K562 (cell line): ENCODE data around the gene AAMDC. TPM values are rescaled to one million over a fixed set of nuclear protein-coding genes. Genes with fewer than 3 reads are reported as not detected.

Source experiments
- ATAC-seq: fragments of 200-7000 bp; cut with Tn5 transposase; 3 replicates; pipeline ENCODE4 v1.9.1; 2020; ENCODE audit warnings: moderate library complexity
- BruUV-seq: library from RNA; stranded (reverse); fragments of 400-500 nt; replicated peaks from 2 replicates; lab custom pipeline; 2021; lab: Mats Ljungman, UMichigan
- CTCF ChIA-PET: fragments of 300-600 bp; formaldehyde crosslinking; extraction: SDS; loops from one replicate; lab custom pipeline; 2021; ENCODE audit warnings: low intra/inter-chr PET ratio; lab: Yijun Ruan, JAX
- POLR2A ChIA-PET: fragments of 300-600, 350-650 bp; sonication (Branson Sonifier 250); formaldehyde crosslinking; extraction: SDS; loops from one replicate; lab custom pipeline; 2021; ENCODE audit warnings: antibody characterized with exemption, inconsistent platforms; lab: Yijun Ruan, JAX
- DNase-seq, 4 experiments: peaks; one replicate each; pipeline versions ENCODE4 v3.0.0 to v3.0.0-alpha.2; 2011 to 2018; ENCODE audit warnings: low spot score in 3 of 4, mixed read lengths in 3 of 4; ENCODE audit errors: extremely low read depth in 1 of 4
- FAIRE-seq: peaks from 2 replicates; lab custom pipeline; 2011; peaks lifted over from hg19 to GRCh38; lab: Jason Lieb, UNC
- H2AFZ ChIP-seq: 2 replicates; pipeline ENCODE4 v1.6.0; 2011; ENCODE audit warnings: low read depth, low read length, control low read depth, inconsistent platforms
- H3K27ac ChIP-seq: fragments of 200-600 bp; 3 replicates; pipeline ENCODE4 v1.8.0; 2011; ENCODE audit warnings: low read depth, mild to moderate bottlenecking, control low read depth, inconsistent platforms, low read length, moderate library complexity, mixed read lengths; ENCODE audit errors: extremely low read depth
- H3K27me3 ChIP-seq, 2 experiments: fragments of 300-600 bp in 1 of 2; 2 replicates in 1 of 2; 3 replicates in 1 of 2; pipeline versions ENCODE4 v1.6.0 to v1.8.0; 2011; ENCODE audit warnings: inconsistent platforms in 2 of 2, low read length in 2 of 2, mild to moderate bottlenecking in 1 of 2, mixed read lengths in 1 of 2, moderate library complexity in 1 of 2; ENCODE audit not compliant: control insufficient read depth in 2 of 2, insufficient read depth in 2 of 2
- H3K36me3 ChIP-seq: fragments of 300-600 bp; 3 replicates; pipeline ENCODE4 v1.8.0; 2011; ENCODE audit warnings: mild to moderate bottlenecking, low read length, inconsistent platforms; ENCODE audit not compliant: control insufficient read depth, insufficient read depth
- H3K4me1 ChIP-seq, 2 experiments: fragments of 200-600 bp in 1 of 2; replicated peaks in 1 of 2; 2 replicates in 1 of 2; 3 replicates in 1 of 2; pipeline versions ENCODE4 v1.5.1 to v1.8.0; 2011; ENCODE audit warnings: inconsistent platforms in 2 of 2, low read length in 2 of 2, mild to moderate bottlenecking in 1 of 2, mixed read lengths in 1 of 2, moderate library complexity in 1 of 2; ENCODE audit not compliant: control insufficient read depth in 2 of 2, insufficient read depth in 2 of 2
- H3K4me2 ChIP-seq: 2 replicates; pipeline ENCODE4 v1.6.1; 2011; ENCODE audit warnings: low read length, control low read depth, inconsistent platforms, mixed read lengths; ENCODE audit not compliant: insufficient read depth
- H3K4me3 ChIP-seq: fragments of 200-600 bp; sonication (generic), shearing (Covaris generic); 2 replicates; pipeline ENCODE4 v1.5.1; 2016; ENCODE audit warnings: control low read depth, inconsistent platforms
- H3K79me2 ChIP-seq: fragments of 200-600 bp; 3 replicates; pipeline ENCODE4 v1.8.0; 2011; ENCODE audit warnings: low read length, inconsistent platforms; ENCODE audit not compliant: control insufficient read depth, insufficient read depth
- H3K9ac ChIP-seq, 2 experiments: 2 replicates each; pipeline versions ENCODE4 v1.6.0 to v1.6.1; 2011; ENCODE audit warnings: low read depth in 2 of 2, low read length in 2 of 2, control low read depth in 1 of 2, inconsistent platforms in 1 of 2, mild to moderate bottlenecking in 1 of 2, mixed read lengths in 1 of 2; ENCODE audit not compliant: insufficient read depth in 1 of 2
- H3K9me1 ChIP-seq: one replicate; pipeline ENCODE4 v1.6.0; 2011; ENCODE audit warnings: inconsistent platforms, mild to moderate bottlenecking, low read length, moderate library complexity; ENCODE audit not compliant: control insufficient read depth, insufficient read depth
- H3K9me3 ChIP-seq: replicated peaks from 2 replicates; pipeline ENCODE4 v1.5.1; 2011; ENCODE audit warnings: low read depth, low read length, inconsistent platforms; ENCODE audit not compliant: control insufficient read depth, insufficient read depth
- H4K20me1 ChIP-seq: replicated peaks from 2 replicates; pipeline ENCODE4 v1.6.1; 2011; ENCODE audit warnings: low read length, inconsistent platforms, mixed read lengths; ENCODE audit not compliant: control insufficient read depth, insufficient read depth
- E2F5 ChIP-seq: sonication (generic); formaldehyde crosslinking; IDR thresholded peaks from 2 replicates; pipeline ENCODE4 v1.8.0; 2022; ENCODE audit warnings: mild to moderate bottlenecking, missing genetic modification reagents
- EZH2 ChIP-seq: IDR thresholded peaks from 2 replicates; pipeline ENCODE4 v1.6.1; 2012; ENCODE audit warnings: low read depth, mild to moderate bottlenecking, inconsistent platforms, low read length, borderline replicate concordance
- HSF4 ChIP-seq: fragments of 250-450 bp; sonication (Bioruptor Pico); IDR thresholded peaks from 2 replicates; pipeline ENCODE4 v2.1.2; 2022; ENCODE audit warnings: mild to moderate bottlenecking, moderate library complexity, borderline replicate concordance
- KLF13 ChIP-seq: fragments of 450-650 bp; IDR thresholded peaks from 2 replicates; pipeline ENCODE4 v1.6.1; 2016; ENCODE audit warnings: missing genetic modification characterization, low read depth, mild to moderate bottlenecking, missing compliant biosample characterization, moderate library complexity, borderline replicate concordance
- KLF6 ChIP-seq: fragments of 250-450 bp; sonication (Bioruptor Pico); IDR thresholded peaks from 2 replicates; pipeline ENCODE4 v1.4.0; 2020; ENCODE audit warnings: mild to moderate bottlenecking, moderate library complexity, borderline replicate concordance
- POLR2AphosphoS5 ChIP-seq: IDR thresholded peaks from 2 replicates; pipeline ENCODE4 v1.6.1; 2011; ENCODE audit warnings: mild to moderate bottlenecking, low read depth, low read length, moderate library complexity; ENCODE audit not compliant: control insufficient read depth, insufficient read depth
- ZNF282 ChIP-seq: sonication (generic); formaldehyde crosslinking; IDR thresholded peaks from 2 replicates; pipeline ENCODE4 v1.8.1; 2023; ENCODE audit warnings: missing genetic modification reagents
- ZNF512 ChIP-seq: IDR thresholded peaks from 2 replicates; pipeline ENCODE4 v1.6.1; 2016; ENCODE audit warnings: missing genetic modification characterization, missing compliant biosample characterization
- WGBS: fragments of 100-300 bp; shearing (Covaris generic); methylation state at CpG from one replicate; pipeline ENCODE4 v1.1.6; 2016; ENCODE audit warnings: low coverage, mixed read lengths; ENCODE audit not compliant: insufficient coverage; ENCODE audit errors: missing lambda C conversion rate; 5-methylcytosine and 5-hydroxymethylcytosine counted together
- in situ Hi-C: fragments of 300-500 bp; cut with MboI; formaldehyde crosslinking; loops from 4 replicates; pipeline ENCODE4 v1.15.0; 2018; ENCODE audit warnings: inconsistent platforms, mixed read lengths
- intact Hi-C: fragments of 100-400 bp; cut with micrococcal nuclease; formaldehyde crosslinking; loops from 2 replicates; pipeline ENCODE4 v1.14.2; 2022
- polyA plus RNA-seq, 8 experiments: library from polyadenylated mRNA; depleted of rRNA in 4 of 8; stranded (reverse) in 5 of 8; unstranded in 3 of 8; fragments of >200 nt; fragmentation: Nextera tagmentation in 2 of 8; fragmentation: Illumina TruSeq in 1 of 8; extraction: Ambion mirVana in 2 of 8; extraction: Trizol in 1 of 8; gene quantifications; 2 replicates each; pipeline versions ENCODE4 v1.2.1 to v1.2.3, GENCODE V29; 2011 to 2014; ENCODE audit warnings: inconsistent platforms in 1 of 8, missing spikeins in 1 of 8
- total RNA-seq, 7 experiments: library from RNA; depleted of rRNA in 6 of 7; stranded (reverse); fragments of >200 nt in 6 of 7; fragmentation: Illumina TruSeq in 2 of 7; extraction: Trizol in 2 of 7; gene quantifications; 2 replicates each; pipeline versions ENCODE4 v1.2.1 to v1.2.3, GENCODE V29; 2011 to 2021; ENCODE audit warnings: low replicate concordance in 1 of 7

Gene AAMDC
- total and polyA plus RNA-seq, 9 of the 15 experiments (the other 6 are each of a cell fraction or from before 2014, with no cell fraction given) = 10.4 to 40.6 (median 15.6) TPM

- no TSS peak for BruUV-seq
- H2AFZ ChIP-seq = no peak overlapping the region
- H4K20me1 ChIP-seq = no peaks in the 10 kb centered on the region
- no peak overlapping the region for H3K9ac ChIP-seq
- peaks cover 32% of the 10 kb centered on the region; the same call in 2 of the 3 replicates for H3K36me3 ChIP-seq
- no peak overlapping the region for H3K27ac ChIP-seq
- TF ChIP-seq HSF4 (CRISPR knock-in tag) (no peak), KLF13 (no peak), ZNF282 (CRISPR knock-in tag) (no peak), KLF6 (no peak), POLR2AphosphoS5 (no peak), E2F5 (CRISPR knock-in tag) (no peak), EZH2 (no peak), ZNF512 (tag) (no peak)
- intact Hi-C loops (no loop called here), in situ Hi-C loops (no loop called here)
- H3K9me1 ChIP-seq = no peaks in the 10 kb centered on the region
- ATAC-seq (no peak), FAIRE-seq (no peak), DNase-seq (no peak)
- no peak overlapping the region for H3K4me3 ChIP-seq
- H3K9me3 ChIP-seq = no peaks in the 10 kb centered on the region
- 82% methylated on average over 3 of the region's 3 CpGs for WGBS
- no peaks in the 10 kb centered on the region for H3K79me2 ChIP-seq
- H3K4me2 ChIP-seq = no peak overlapping the region
- ChIA-PET POLR2A (interaction anchor here (0.6 kb wide), 2 partner anchors 169 to 173 kb away, joined by 3 read pairs; no protein-coding TSS in a partner anchor), CTCF (no interaction called here)
- H3K27me3 ChIP-seq = no peaks in the 10 kb centered on the region
- no peaks in the 10 kb centered on the region for H3K4me1 ChIP-seq
Measured at GRCh38 chr11:77874206-77874605, 53.3 kb downstream of the AAMDC start.
